ENCODE data around the gene TSPAN31.

DNA sequence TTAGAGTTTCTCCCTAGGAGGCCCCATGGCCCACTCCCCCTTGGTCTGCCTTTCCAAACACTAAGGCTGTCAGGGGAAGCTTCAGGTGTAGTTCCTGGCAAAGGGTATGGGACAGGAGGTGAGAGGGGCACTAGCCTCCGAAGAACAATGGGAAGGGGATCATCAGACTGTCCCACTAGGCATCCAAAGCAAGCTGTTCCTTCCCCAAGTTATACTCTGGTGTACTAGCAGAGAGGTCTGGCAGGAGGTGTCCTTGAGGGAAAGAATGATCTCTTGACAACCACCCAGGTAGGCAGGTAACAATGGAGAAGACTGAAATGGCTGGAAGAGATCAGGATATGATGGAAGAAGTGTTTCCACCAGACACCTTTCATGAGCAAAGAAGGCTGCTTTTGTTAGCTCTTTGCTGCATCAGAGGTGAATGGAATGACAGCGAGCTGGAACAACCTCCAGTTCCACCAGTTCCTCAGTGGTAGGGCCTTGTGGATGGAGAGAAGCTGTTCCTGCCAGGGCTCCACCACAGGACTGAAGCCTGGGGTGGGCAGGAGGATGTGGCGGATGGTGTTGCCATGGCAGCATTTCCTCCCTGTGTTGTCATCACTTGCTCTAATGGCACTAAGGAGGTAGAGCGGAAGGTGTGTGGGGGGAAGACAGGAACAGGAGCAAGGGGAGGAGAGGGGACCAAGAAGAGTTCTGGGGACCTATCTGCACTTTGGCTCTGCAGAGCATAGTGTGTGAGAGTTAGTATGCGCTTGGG lies 4.0 kb upstream of the TSPAN31 start:
- no peak for TF ChIP-seq ZFP30 (CRISPR knock-in tag; IDR thresholded peaks at IDR 0.05; ENCODE audit: borderline replicate concordance)
- TF ChIP-seq NRF1 (conservative IDR thresholded peaks at IDR 0.05 in 1 of 2, IDR thresholded peaks at IDR 0.05 in 1 of 2): no peak
- TF ChIP-seq JUND (IDR thresholded peaks at IDR 0.05; ENCODE audit: borderline replicate concordance, low read depth, low read length): no peak
- TF ChIP-seq JUND (tag; IDR thresholded peaks at IDR 0.05; ENCODE audit: borderline replicate concordance, low read depth, low read length): no peak
- TF ChIP-seq BRCA1 (IDR thresholded peaks at IDR 0.05): no peak
- TF ChIP-seq BRCA1 (CRISPR knock-in tag; IDR thresholded peaks at IDR 0.05): no peak
- TF ChIP-seq PREB (CRISPR knock-in tag; IDR thresholded peaks at IDR 0.05): no peak
- TF ChIP-seq SIN3B (IDR thresholded peaks at IDR 0.05; ENCODE audit: low read depth): no peak
- no peak for TF ChIP-seq NFYB (IDR thresholded peaks at IDR 0.05; ENCODE audit: extremely low read depth, insufficient read length)

Measured in K562 (cell line).